ENCODE results near the gene REXO2. TPM values are rescaled to one million over a fixed set of nuclear protein-coding genes. Genes with fewer than 3 reads are reported as not detected.

The REXO2 gene
- total RNA-seq, 1 experiment from 2014 or later = 72.5 TPM

DNA sequence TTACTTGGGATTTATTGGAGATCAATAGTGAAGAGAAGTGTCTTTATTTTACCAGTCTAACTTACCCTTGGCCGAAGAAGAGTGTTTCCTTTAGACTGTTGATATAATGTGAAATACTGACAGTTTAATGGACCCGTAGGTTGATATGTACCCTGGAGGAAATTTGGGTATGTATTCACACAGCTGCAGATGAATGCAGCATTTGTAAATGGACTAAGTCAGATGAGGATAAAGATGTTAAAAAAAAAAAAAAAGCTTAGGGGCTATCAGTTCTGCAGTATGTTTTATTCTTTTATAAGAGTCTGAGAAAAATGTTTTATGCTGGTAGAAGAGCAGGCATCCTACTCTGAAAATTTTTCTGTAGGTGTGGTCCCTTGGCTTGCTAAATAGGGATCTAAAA lies 2.7 kb downstream of the REXO2 start:
- Histone ChIP-seq H3K27ac (ENCODE audit: low read depth, low read length) (no peak overlapping the region), H3K4me3 (replicated peaks in 1 of 2; ENCODE audit: low read depth in 1 of 2, low read length in 2 of 2) (no peak overlapping the region), H3K9ac (ENCODE audit: low read length) (no peak overlapping the region), H3K4me1 (ENCODE audit: control insufficient read depth in 1 of 2, insufficient read depth in 2 of 2, low read length in 2 of 2) (peaks cover 5 to 19% of the 10 kb centered on the region in 2 experiments; a peak in 3 of 4 replicates), H3K9me3 (ENCODE audit: control insufficient read depth in 1 of 2, insufficient read depth in 1 of 2, low read depth in 1 of 2, low read length in 2 of 2) (no peaks in the 10 kb centered on the region), H2AFZ (ENCODE audit: low read depth, low read length, poor library complexity, severe bottlenecking) (no peak overlapping the region), H3K36me3 (ENCODE audit: control insufficient read depth in 1 of 2, insufficient read depth in 2 of 2, low read length in 2 of 2) (peaks cover 5 to 14% of the 10 kb centered on the region in 2 experiments; a peak in 2 of 4 replicates), H3K9me2 (ENCODE audit: insufficient read depth) (no peaks in the 10 kb centered on the region), H3K4me2 (ENCODE audit: low read length) (no peak overlapping the region), H4K20me1 (ENCODE audit: insufficient read depth) (no peaks in the 10 kb centered on the region), H3K79me2 (ENCODE audit: insufficient read depth, low read length) (peaks cover 73% of the 10 kb centered on the region), H3K27me3 (ENCODE audit: insufficient read depth, low read length) (no peaks in the 10 kb centered on the region)
- intact Hi-C loops (cut with micrococcal nuclease) = no loop called here
- no peak for TF ChIP-seq POLR2AphosphoS5 (IDR thresholded peaks at IDR 0.05; ENCODE audit: low read depth, low read length)
- TF ChIP-seq ZNF274 (IDR thresholded peaks at IDR 0.05; ENCODE audit: low read depth, low read length) = no peak
- no peak for TF ChIP-seq ELF1 (IDR thresholded peaks at IDR 0.05; ENCODE audit: borderline replicate concordance, low read depth)
- TF ChIP-seq JUND (IDR thresholded peaks at IDR 0.05) = no peak
- no peak for TF ChIP-seq SRF (IDR thresholded peaks at IDR 0.05; ENCODE audit: low read depth)
- DNase-seq (ENCODE audit: low read depth, low spot score) = no peak
- RAD21 ChIA-PET (ENCODE audit: low non-redundant PET in 1 of 2, low total read pairs in 2 of 2, uncharacterized antibody in 2 of 2, unreplicated experiment in 2 of 2) = no interaction called here
- CTCF ChIA-PET = no interaction called here
- no peak for ATAC-seq
- no TSS peak for BruUV-seq (replicated peaks)
- POLR2A ChIA-PET = no interaction called here

DNA sequence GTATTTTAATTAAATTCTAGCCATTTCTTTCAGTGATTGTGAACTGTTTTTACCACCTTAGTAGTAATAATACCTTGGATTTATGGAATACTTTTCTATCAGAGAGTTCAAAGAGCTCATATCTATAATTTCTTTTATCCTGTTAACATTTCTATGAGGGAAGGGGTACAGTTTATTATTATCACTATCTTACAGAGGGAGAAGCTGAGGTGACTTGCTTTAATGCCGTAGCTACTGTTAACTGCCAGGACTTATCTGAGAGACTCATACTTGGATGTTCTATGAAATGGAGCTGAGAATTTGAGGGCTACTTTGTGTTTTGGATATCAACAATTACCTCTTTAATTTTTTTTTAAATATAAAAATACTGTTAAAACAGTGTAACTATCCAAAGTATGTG lies 3.3 kb downstream of the REXO2 start:
- no peak overlapping the region for H2AFZ ChIP-seq (ENCODE audit: low read depth, low read length, poor library complexity, severe bottlenecking)
- no peak overlapping the region for H3K4me3 ChIP-seq (replicated peaks in 1 of 2; ENCODE audit: low read depth in 1 of 2, low read length in 2 of 2)
- DNase-seq (ENCODE audit: low read depth, low spot score) (no peak), ATAC-seq (no peak)
- ChIA-PET POLR2A (no interaction called here), CTCF (no interaction called here), RAD21 (ENCODE audit: low non-redundant PET in 1 of 2, low total read pairs in 2 of 2, uncharacterized antibody in 2 of 2, unreplicated experiment in 2 of 2) (no interaction called here)
- no peaks in the 10 kb centered on the region for H3K9me2 ChIP-seq (ENCODE audit: insufficient read depth)
- H3K27ac ChIP-seq (ENCODE audit: low read depth, low read length) = no peak overlapping the region
- H3K9me3 ChIP-seq (ENCODE audit: control insufficient read depth in 1 of 2, insufficient read depth in 1 of 2, low read depth in 1 of 2, low read length in 2 of 2) = no peaks in the 10 kb centered on the region
- no peak overlapping the region for H3K9ac ChIP-seq (ENCODE audit: low read length)
- intact Hi-C loops (cut with micrococcal nuclease) = no loop called here
- no peak for TF ChIP-seq ELF1 (IDR thresholded peaks at IDR 0.05; ENCODE audit: borderline replicate concordance, low read depth)
- no peak for TF ChIP-seq POLR2AphosphoS5 (IDR thresholded peaks at IDR 0.05; ENCODE audit: low read depth, low read length)
- no peak for TF ChIP-seq POLR2A (IDR thresholded peaks at IDR 0.05; ENCODE audit: borderline replicate concordance, extremely low read depth, insufficient read depth, insufficient read length)
- no peak for TF ChIP-seq SP1 (IDR thresholded peaks at IDR 0.05; ENCODE audit: low read depth)
- TF ChIP-seq, protein P1, sequence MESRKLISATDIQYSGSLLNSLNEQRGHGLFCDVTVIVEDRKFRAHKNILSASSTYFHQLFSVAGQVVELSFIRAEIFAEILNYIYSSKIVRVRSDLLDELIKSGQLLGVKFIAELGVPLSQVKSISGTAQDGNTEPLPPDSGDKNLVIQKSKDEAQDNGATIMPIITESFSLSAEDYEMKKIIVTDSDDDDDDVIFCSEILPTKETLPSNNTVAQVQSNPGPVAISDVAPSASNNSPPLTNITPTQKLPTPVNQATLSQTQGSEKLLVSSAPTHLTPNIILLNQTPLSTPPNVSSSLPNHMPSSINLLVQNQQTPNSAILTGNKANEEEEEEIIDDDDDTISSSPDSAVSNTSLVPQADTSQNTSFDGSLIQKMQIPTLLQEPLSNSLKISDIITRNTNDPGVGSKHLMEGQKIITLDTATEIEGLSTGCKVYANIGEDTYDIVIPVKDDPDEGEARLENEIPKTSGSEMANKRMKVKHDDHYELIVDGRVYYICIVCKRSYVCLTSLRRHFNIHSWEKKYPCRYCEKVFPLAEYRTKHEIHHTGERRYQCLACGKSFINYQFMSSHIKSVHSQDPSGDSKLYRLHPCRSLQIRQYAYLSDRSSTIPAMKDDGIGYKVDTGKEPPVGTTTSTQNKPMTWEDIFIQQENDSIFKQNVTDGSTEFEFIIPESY (IDR thresholded peaks at IDR 0.05; ENCODE audit: extremely low read depth, insufficient replicate concordance, low read length) = no peak
- no peak for TF ChIP-seq SIN3A (IDR thresholded peaks at IDR 0.05; ENCODE audit: low read depth)
- TF ChIP-seq, protein P2, sequence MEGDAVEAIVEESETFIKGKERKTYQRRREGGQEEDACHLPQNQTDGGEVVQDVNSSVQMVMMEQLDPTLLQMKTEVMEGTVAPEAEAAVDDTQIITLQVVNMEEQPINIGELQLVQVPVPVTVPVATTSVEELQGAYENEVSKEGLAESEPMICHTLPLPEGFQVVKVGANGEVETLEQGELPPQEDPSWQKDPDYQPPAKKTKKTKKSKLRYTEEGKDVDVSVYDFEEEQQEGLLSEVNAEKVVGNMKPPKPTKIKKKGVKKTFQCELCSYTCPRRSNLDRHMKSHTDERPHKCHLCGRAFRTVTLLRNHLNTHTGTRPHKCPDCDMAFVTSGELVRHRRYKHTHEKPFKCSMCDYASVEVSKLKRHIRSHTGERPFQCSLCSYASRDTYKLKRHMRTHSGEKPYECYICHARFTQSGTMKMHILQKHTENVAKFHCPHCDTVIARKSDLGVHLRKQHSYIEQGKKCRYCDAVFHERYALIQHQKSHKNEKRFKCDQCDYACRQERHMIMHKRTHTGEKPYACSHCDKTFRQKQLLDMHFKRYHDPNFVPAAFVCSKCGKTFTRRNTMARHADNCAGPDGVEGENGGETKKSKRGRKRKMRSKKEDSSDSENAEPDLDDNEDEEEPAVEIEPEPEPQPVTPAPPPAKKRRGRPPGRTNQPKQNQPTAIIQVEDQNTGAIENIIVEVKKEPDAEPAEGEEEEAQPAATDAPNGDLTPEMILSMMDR (IDR thresholded peaks at IDR 0.05 in 2 of 3, conservative IDR thresholded peaks at IDR 0.05 in 1 of 3; ENCODE audit: borderline replicate concordance in 1 of 3, insufficient read depth in 1 of 3, low read depth in 2 of 3, low read length in 2 of 3) = no peak
- no peak for TF ChIP-seq ZNF274 (IDR thresholded peaks at IDR 0.05; ENCODE audit: low read depth, low read length)
- TF ChIP-seq, protein P3, sequence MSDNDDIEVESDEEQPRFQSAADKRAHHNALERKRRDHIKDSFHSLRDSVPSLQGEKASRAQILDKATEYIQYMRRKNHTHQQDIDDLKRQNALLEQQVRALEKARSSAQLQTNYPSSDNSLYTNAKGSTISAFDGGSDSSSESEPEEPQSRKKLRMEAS (IDR thresholded peaks at IDR 0.05) = no peak
- H3K36me3 ChIP-seq (ENCODE audit: control insufficient read depth in 1 of 2, insufficient read depth in 2 of 2, low read length in 2 of 2) = peaks cover 5 to 14% of the 10 kb centered on the region in 2 experiments; a peak in 3 of 4 replicates
- H3K27me3 ChIP-seq (ENCODE audit: insufficient read depth, low read length) = no peaks in the 10 kb centered on the region
- BruUV-seq (replicated peaks) = no TSS peak
- peaks cover 77% of the 10 kb centered on the region for H3K79me2 ChIP-seq (ENCODE audit: insufficient read depth, low read length)
- no peak overlapping the region for H3K4me2 ChIP-seq (ENCODE audit: low read length)
- H3K4me1 ChIP-seq (ENCODE audit: control insufficient read depth in 1 of 2, insufficient read depth in 2 of 2, low read length in 2 of 2) = peaks cover 5 to 19% of the 10 kb centered on the region in 2 experiments; a peak in 3 of 4 replicates
- no peaks in the 10 kb centered on the region for H4K20me1 ChIP-seq (ENCODE audit: insufficient read depth)

All from HCT116 (cell line).